Common myeloid progenitor, CD34-positive (primary cell): ENCODE measurements around the gene ZNF746. TPM values are rescaled to one million over a fixed set of nuclear protein-coding genes. Genes with fewer than 3 reads are reported as not detected.

ENCODE experiments used
- CTCF ChIA-PET: fragments of 350-600 bp; sonication (Branson Sonifier 250); formaldehyde crosslinking; loops from one replicate; lab custom pipeline; 2021; ENCODE audit warnings: antibody characterized with exemption; lab: Charles Lee
- POLR2A ChIA-PET: fragments of 350-600 bp; sonication (Branson Sonifier 250); formaldehyde crosslinking; loops from one replicate; lab custom pipeline; 2021; ENCODE audit warnings: antibody characterized with exemption; lab: Charles Lee
- DNase-seq, 3 donors: peaks; one replicate each; pipeline versions ENCODE4 v3.0.0 to v3.0.0-alpha.2; 2013
- H3K27ac ChIP-seq, 2 experiments: 1 replicate in 1 of 2; 2 replicates in 1 of 2; pipeline ENCODE4 v1.7.0; 2013; ENCODE audit warnings: inconsistent platforms in 2 of 2, low read length in 2 of 2, mild to moderate bottlenecking in 2 of 2, low read depth in 1 of 2, moderate library complexity in 1 of 2; ENCODE audit not compliant: severe bottlenecking in 2 of 2, insufficient read depth in 1 of 2, poor library complexity in 1 of 2
- H3K27me3 ChIP-seq, 5 experiments: replicated peaks in 2 of 5; 1 replicate in 3 of 5; 2 replicates in 2 of 5; pipeline versions ENCODE4 v1.6.1 to v1.7.0; 2013; ENCODE audit warnings: low read length in 4 of 5, mild to moderate bottlenecking in 2 of 5, moderate library complexity in 2 of 5, inconsistent platforms in 1 of 5; ENCODE audit not compliant: insufficient read depth in 5 of 5, control insufficient read depth in 4 of 5
- H3K36me3 ChIP-seq, 4 experiments: 1 replicate in 2 of 4; 2 replicates in 2 of 4; pipeline versions ENCODE4 v1.6.1 to v1.7.0; 2013; ENCODE audit warnings: low read length in 3 of 4, control low read depth in 1 of 4, mild to moderate bottlenecking in 1 of 4; ENCODE audit not compliant: control insufficient read depth in 4 of 4, insufficient read depth in 4 of 4
- H3K4me1 ChIP-seq, 4 experiments: 1 replicate in 3 of 4; 2 replicates in 1 of 4; pipeline versions ENCODE4 v1.6.1 to v1.7.1; 2013; ENCODE audit warnings: low read length in 3 of 4, mild to moderate bottlenecking in 3 of 4, control low read depth in 1 of 4, inconsistent platforms in 1 of 4, moderate library complexity in 1 of 4; ENCODE audit not compliant: control insufficient read depth in 4 of 4, insufficient read depth in 4 of 4; ENCODE audit errors: control extremely low read depth in 1 of 4
- H3K4me3 ChIP-seq, 7 experiments: 1 replicate in 4 of 7; 2 replicates in 3 of 7; pipeline versions ENCODE4 v1.5.1 to v1.7.0; 2013; ENCODE audit warnings: mild to moderate bottlenecking in 7 of 7, low read length in 6 of 7, moderate library complexity in 6 of 7, inconsistent platforms in 2 of 7, low read depth in 2 of 7, control low read depth in 1 of 7; ENCODE audit not compliant: insufficient read depth in 4 of 7, control insufficient read depth in 1 of 7; ENCODE audit errors: extremely low read depth in 1 of 7
- H3K9me3 ChIP-seq, 5 experiments: 1 replicate in 4 of 5; 2 replicates in 1 of 5; pipeline versions ENCODE4 v1.6.1 to v1.7.1; 2013; ENCODE audit warnings: low read length in 4 of 5, mild to moderate bottlenecking in 2 of 5, inconsistent platforms in 1 of 5, low read depth in 1 of 5, moderate library complexity in 1 of 5; ENCODE audit not compliant: control insufficient read depth in 4 of 5, insufficient read depth in 2 of 5; ENCODE audit errors: control extremely low read depth in 1 of 5
- WGBS: methylation state at CpG from one replicate; pipeline ENCODE4 v1.1.5; 2013; ENCODE audit not compliant: insufficient coverage; 5-methylcytosine and 5-hydroxymethylcytosine counted together
- polyA plus RNA-seq: library from polyadenylated mRNA; unstranded; fragments of 120-200 nt; gene quantifications from one replicate; pipeline ENCODE4 v1.2.1, GENCODE V29; 2013

ZNF746 gene
- 15.9 TPM for polyA plus RNA-seq

DNA sequence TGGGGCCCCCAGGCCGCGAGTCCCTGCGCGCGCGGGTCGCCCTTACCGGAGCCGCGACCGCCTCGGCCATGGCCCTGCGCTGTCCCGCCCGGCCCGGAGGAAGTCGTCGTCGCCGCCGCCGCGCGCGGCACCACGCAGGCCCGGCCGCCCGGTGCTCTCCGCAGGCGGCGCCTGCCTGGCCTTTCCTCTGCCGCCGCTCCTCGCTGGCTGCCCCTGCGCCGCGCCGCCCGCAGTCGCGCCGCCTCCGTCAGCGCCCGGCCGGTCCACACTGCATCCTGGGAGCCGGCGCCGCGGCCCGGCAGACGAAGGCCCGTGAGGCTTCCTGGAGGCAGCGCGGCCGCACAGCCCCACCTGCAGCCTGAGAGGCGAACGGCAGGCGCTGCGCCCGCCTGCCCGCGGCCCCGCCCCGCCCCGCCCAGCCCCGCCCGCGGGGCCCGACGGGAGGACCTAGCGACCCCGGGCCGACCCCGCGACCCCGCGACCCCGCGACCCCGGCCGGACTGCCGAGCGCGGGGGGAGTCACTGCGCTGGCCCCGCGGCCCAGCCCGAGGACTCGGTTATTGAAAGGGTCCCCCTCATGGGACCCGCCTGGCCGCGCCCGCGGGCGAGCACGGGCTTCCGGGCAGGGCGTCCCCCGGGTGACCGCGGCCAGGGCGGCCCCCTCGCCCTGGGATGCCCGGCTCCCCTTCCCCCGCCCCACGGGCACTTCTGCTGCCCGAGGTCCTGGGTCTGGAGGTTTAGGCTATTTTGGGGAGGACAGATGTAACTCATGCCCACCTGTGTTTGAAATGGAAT is at the start of gene ZNF746:
Gene ZNF746, minus strand, starts transcription at position 343 of the 795 bp plus-strand sequence. Its CDS starts 273 bp downstream, at position 70.
- Histone ChIP-seq H3K9me3 (no peaks in the 10 kb centered on the region), H3K27ac (peak within 1 kb of the TSS in 1 of 2 experiments; percentile 77), H3K4me3 (peak within 1 kb of the TSS; percentile 69 to 90 (median 78)), H3K27me3 (peaks cover 0 to 1% (median 0%) of the 10 kb centered on the region in 5 experiments), H3K36me3 (peaks cover 3 to 14% (median 9%) of the 10 kb centered on the region in 4 experiments), H3K4me1 (peaks cover 4 to 37% (median 27%) of the 10 kb centered on the region in 4 experiments)
- POLR2A ChIA-PET: no interaction called here
- peak; percentile 73 to 85 (median 80) for DNase-seq
- 0% methylated on average over 75 of the region's 109 CpGs for WGBS
- CTCF ChIA-PET: interaction anchor here (2.0 kb wide), 1 partner anchor 74 kb away, joined by 7 read pairs; no protein-coding TSS in a partner anchor

DNA sequence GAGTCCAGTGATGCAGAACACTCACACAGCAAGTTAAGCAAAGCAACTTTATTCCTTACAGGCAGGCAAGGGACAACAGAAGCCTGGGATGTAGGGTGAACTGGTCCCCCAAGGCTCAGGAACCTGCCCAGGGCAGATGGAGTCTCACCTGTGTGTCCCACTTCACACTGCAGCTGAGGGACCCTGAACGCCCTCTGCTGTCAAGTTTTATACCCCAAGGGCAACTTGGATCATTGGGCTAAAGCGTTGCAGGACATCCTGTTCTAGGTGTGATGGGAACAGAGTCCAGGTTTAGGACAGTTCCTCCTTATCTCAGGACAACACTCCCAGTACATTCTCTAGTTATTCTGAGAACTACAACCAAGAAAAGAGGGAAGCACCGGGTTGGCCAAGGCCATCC is 49.5 kb upstream of the ZNF746 start:
- no peak for DNase-seq
- POLR2A ChIA-PET: no interaction called here

DNA sequence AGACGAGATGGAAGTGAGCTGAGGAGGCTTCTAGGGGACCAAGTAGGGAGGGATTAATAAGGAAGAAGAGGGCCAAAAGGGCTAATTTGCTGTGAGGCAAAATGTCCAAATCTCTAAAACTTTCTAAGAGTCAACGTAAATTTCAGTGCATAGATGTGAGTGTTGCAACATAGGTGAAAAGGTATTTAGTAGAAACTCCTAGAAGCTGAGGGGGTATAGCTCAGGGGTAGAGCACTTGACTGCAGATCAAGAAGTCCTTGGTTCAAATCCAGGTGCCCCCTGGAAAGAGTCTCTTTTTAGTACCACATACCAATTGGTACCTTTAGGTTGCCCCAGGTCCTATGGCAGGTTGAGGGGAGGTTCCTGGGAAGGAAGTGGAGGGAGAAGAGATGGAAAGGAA is 48.7 kb upstream of the ZNF746 start:
- Histone ChIP-seq H3K4me3 (no peak overlapping the region), H3K9me3 (peaks cover 2 to 32% (median 5%) of the 10 kb centered on the region in 5 experiments), H3K27me3 (no peaks in the 10 kb centered on the region), H3K4me1 (no peaks in the 10 kb centered on the region), H3K27ac (no peak overlapping the region), H3K36me3 (peaks cover 25 to 65% (median 46%) of the 10 kb centered on the region in 4 experiments)
- CTCF ChIA-PET: no interaction called here
- 100% methylated on average over 2 of the region's 2 CpGs for WGBS
- no peak for DNase-seq
- POLR2A ChIA-PET: no interaction called here

More for the DNA sequence above, 49.5 kb upstream of the ZNF746 start:
- Histone ChIP-seq H3K4me3 (no peak overlapping the region), H3K9me3 (peaks cover 0 to 28% (median 5%) of the 10 kb centered on the region in 5 experiments), H3K27me3 (no peaks in the 10 kb centered on the region), H3K4me1 (no peaks in the 10 kb centered on the region), H3K27ac (no peak overlapping the region), H3K36me3 (peaks cover 29 to 72% (median 52%) of the 10 kb centered on the region in 4 experiments)
- WGBS: 100% methylated on average over 1 of the region's 3 CpGs
- CTCF ChIA-PET: no interaction called here

DNA sequence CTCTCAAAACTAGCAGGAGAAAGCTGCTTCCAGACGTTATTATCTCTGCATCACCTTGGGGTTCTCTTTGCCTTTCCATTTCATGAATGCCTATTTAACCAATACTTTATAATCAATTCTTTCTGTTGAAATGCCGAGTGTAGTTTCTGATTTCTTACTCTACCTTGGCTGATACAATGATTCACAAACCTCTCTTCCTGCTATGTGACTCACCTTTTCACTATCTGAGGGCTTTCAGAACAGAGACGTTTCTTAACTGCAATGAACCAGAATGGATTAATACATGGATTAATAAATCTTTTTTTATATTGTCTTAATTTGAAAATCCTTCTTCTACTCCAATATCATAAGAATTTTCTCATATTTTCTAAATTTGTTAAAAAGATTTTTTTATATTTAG is 46.4 kb upstream of the ZNF746 start:
- H3K4me1 ChIP-seq: no peaks in the 10 kb centered on the region
- DNase-seq: no peak
- H3K27ac ChIP-seq: no peak overlapping the region
- no peak overlapping the region for H3K4me3 ChIP-seq
- ChIA-PET POLR2A (no interaction called here), CTCF (no interaction called here)
- WGBS: 75% methylated on average over 1 of the region's 3 CpGs
- peaks cover 5 to 34% (median 6%) of the 10 kb centered on the region in 5 experiments for H3K9me3 ChIP-seq
- H3K36me3 ChIP-seq: peaks cover 15 to 46% (median 26%) of the 10 kb centered on the region in 4 experiments
- H3K27me3 ChIP-seq: no peaks in the 10 kb centered on the region

DNA sequence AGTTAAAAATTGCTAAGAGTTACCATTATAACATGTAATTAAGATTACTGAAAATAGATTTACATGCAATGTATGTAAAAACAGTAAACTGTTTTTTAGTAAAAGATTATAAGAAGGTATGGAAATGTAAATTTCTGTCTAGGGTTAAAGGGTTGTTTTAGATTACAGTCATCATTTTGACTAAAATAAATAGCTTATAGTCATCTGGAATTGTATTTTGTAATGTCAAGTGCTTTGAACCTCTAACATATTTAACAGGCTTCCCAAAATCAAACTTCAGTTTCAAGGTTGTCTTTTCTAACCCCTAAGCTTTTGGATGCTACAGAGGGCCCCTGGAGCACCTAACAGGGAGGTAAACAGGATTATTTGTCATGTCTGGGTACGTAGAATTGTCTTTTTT is 35.0 kb upstream of the ZNF746 start:
- Histone ChIP-seq H3K27me3 (no peaks in the 10 kb centered on the region), H3K4me1 (peaks cover 0 to 5% (median 0%) of the 10 kb centered on the region in 4 experiments), H3K9me3 (peaks cover 6 to 71% (median 35%) of the 10 kb centered on the region in 5 experiments), H3K4me3 (no peak overlapping the region), H3K36me3 (no peaks in the 10 kb centered on the region), H3K27ac (no peak overlapping the region)
- ChIA-PET POLR2A (no interaction called here), CTCF (no interaction called here)
- no peak for DNase-seq
- WGBS: 100% methylated on average over 1 of the region's 1 CpG

DNA sequence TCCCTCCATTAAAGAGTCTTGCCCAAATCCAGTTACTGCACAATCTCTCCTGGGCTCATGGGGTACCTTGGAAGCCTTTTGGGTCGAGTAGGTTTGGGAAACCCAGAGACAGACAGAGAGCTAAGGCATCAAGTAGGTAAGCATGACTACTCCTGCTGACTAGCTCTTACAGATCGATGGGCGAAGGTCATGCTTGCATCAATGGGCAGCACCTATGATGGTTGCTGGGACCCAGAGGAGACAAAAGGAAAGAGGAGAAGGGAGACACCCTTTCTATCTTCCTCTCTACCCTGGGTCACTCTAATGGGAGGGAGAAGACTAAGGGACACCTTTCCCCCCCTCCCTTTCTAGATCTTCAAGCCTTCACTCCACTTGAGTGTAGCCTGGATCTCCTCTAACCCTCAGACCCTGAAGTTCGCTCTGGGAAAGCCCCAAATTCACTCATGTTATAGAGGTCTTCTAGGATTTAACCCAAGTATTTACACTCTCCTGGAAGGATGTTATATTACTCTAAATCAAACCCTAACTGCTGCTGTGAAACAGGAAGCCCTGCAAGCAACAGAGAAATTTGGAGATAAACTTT is 31.6 kb upstream of the ZNF746 start:
- Histone ChIP-seq H3K27ac (no peak overlapping the region), H3K27me3 (no peaks in the 10 kb centered on the region), H3K4me1 (no peaks in the 10 kb centered on the region), H3K36me3 (no peaks in the 10 kb centered on the region), H3K4me3 (no peak overlapping the region), H3K9me3 (peaks cover 8 to 70% (median 44%) of the 10 kb centered on the region in 5 experiments)
- peak; percentile 10 to 18 (median 17) for DNase-seq
- POLR2A ChIA-PET: no interaction called here
- whole genome bisulfite sequencing: 67% methylated on average over 4 of the region's 4 CpGs
- CTCF ChIA-PET: no interaction called here

DNA sequence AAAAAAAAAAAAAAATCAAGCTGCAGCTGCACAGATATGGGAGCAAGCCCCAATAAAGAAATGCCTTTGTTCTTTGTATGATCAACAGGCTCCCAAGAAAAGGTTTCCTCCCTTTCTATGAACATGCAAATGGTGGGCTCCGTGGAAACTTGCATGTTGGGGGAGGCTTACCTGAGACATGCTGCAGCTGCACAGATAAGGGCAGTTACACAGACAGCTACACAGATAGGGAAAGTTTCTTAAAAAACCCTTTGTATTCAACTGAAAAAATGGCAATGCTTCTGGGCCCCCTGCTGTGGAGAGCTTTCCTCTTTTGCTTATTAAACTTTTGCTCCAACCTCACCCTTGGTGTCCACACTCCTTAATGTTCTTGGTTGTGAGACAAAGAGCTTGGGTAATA is 29.8 kb upstream of the ZNF746 start:
- Histone ChIP-seq H3K4me1 (no peaks in the 10 kb centered on the region), H3K9me3 (peaks cover 8 to 59% (median 44%) of the 10 kb centered on the region in 5 experiments), H3K36me3 (no peaks in the 10 kb centered on the region), H3K27ac (no peak overlapping the region), H3K4me3 (no peak overlapping the region), H3K27me3 (no peaks in the 10 kb centered on the region)
- 67% methylated on average over 1 of the region's 1 CpG for WGBS
- CTCF ChIA-PET: no interaction called here
- no peak for DNase-seq
- POLR2A ChIA-PET: no interaction called here
